Measurements from ENCODE around the gene DMRTA1. TPM values are rescaled to one million over a fixed set of nuclear protein-coding genes. Genes with fewer than 3 reads are reported as not detected.

Gene DMRTA1
- polyA plus RNA-seq, 3 donors, result not detected

- Mint-ChIP-seq H3K4me3 (no peak overlapping the region), H3K27ac (no peak overlapping the region), H3K9me3 (no peaks in the 10 kb centered on the region), H3K36me3 (no peaks in the 10 kb centered on the region), H3K4me1 (no peaks in the 10 kb centered on the region), H3K27me3 (ENCODE audit: low read depth in 3 of 3) (peaks cover 0 to 2% (median 0%) of the 10 kb centered on the region in 3 donors)
- Histone ChIP-seq H4K20me1 (ENCODE audit: insufficient read depth, low read length) (no peaks in the 10 kb centered on the region), H3K27ac (ENCODE audit: low read depth in 1 of 2, low read length in 2 of 2) (no peak overlapping the region), H2AFZ (ENCODE audit: insufficient read depth, low read depth, low read length, poor library complexity, severe bottlenecking) (no peak overlapping the region), H3K9me3 (replicated peaks in 1 of 2; ENCODE audit: control insufficient read depth in 1 of 2, insufficient read depth in 1 of 2, low read length in 2 of 2) (no peaks in the 10 kb centered on the region), H3K79me2 (ENCODE audit: insufficient read depth, low read length) (no peaks in the 10 kb centered on the region), H3K4me1 (ENCODE audit: control insufficient read depth in 1 of 2, insufficient read depth in 2 of 2, low read length in 2 of 2) (no peaks in the 10 kb centered on the region), H3K36me3 (replicated peaks in 1 of 2; ENCODE audit: control insufficient read depth in 1 of 2, insufficient read depth in 2 of 2, low read length in 2 of 2) (no peaks in the 10 kb centered on the region), H3K9ac (ENCODE audit: insufficient read depth, low read length, poor library complexity, severe bottlenecking) (no peak overlapping the region), H3K4me3 (replicated peaks in 1 of 3; ENCODE audit: low read depth in 2 of 3, low read length in 3 of 3) (no peak overlapping the region), H3K27me3 (ENCODE audit: control insufficient read depth in 2 of 2, insufficient read depth in 2 of 2, low read length in 2 of 2) (no peaks in the 10 kb centered on the region), H3K4me2 (replicated peaks; ENCODE audit: extremely low read depth, low read length, poor library complexity, severe bottlenecking) (no peak overlapping the region)
- no peak for TF ChIP-seq CTCF (IDR thresholded peaks at IDR 0.05)
- DNase-seq, result no peak
- intact Hi-C loops (cut with micrococcal nuclease), result no loop called here
- no CpG with 5 or more reads among the region's 1 CpG for WGBS (ENCODE audit: insufficient coverage)
Observed at GRCh38 chr9:22423566-22423965, 23.1 kb upstream of the DMRTA1 start.

GRCh38 chr9:22424616-22425015, 22.0 kb upstream of the DMRTA1 start:
- no peak for TF ChIP-seq CTCF (IDR thresholded peaks at IDR 0.05)
- Histone ChIP-seq H3K9me3 (replicated peaks in 1 of 2; ENCODE audit: control insufficient read depth in 1 of 2, insufficient read depth in 1 of 2, low read length in 2 of 2) (no peaks in the 10 kb centered on the region), H3K9ac (ENCODE audit: insufficient read depth, low read length, poor library complexity, severe bottlenecking) (no peak overlapping the region), H3K4me1 (ENCODE audit: control insufficient read depth in 1 of 2, insufficient read depth in 2 of 2, low read length in 2 of 2) (no peaks in the 10 kb centered on the region), H3K27me3 (ENCODE audit: control insufficient read depth in 2 of 2, insufficient read depth in 2 of 2, low read length in 2 of 2) (no peaks in the 10 kb centered on the region), H3K4me2 (replicated peaks; ENCODE audit: extremely low read depth, low read length, poor library complexity, severe bottlenecking) (no peak overlapping the region), H3K27ac (ENCODE audit: low read depth in 1 of 2, low read length in 2 of 2) (no peak overlapping the region), H3K4me3 (replicated peaks in 1 of 3; ENCODE audit: low read depth in 2 of 3, low read length in 3 of 3) (no peak overlapping the region), H4K20me1 (ENCODE audit: insufficient read depth, low read length) (no peaks in the 10 kb centered on the region), H3K36me3 (replicated peaks in 1 of 2; ENCODE audit: control insufficient read depth in 1 of 2, insufficient read depth in 2 of 2, low read length in 2 of 2) (no peaks in the 10 kb centered on the region), H3K79me2 (ENCODE audit: insufficient read depth, low read length) (no peaks in the 10 kb centered on the region), H2AFZ (ENCODE audit: insufficient read depth, low read depth, low read length, poor library complexity, severe bottlenecking) (no peak overlapping the region)
- intact Hi-C loops (cut with micrococcal nuclease), result no loop called here
- Mint-ChIP-seq H3K4me1 (no peaks in the 10 kb centered on the region), H3K27me3 (ENCODE audit: low read depth in 3 of 3) (peaks cover 0 to 2% (median 0%) of the 10 kb centered on the region in 3 donors), H3K4me3 (no peak overlapping the region), H3K36me3 (no peaks in the 10 kb centered on the region), H3K9me3 (no peaks in the 10 kb centered on the region), H3K27ac (no peak overlapping the region)
- WGBS (ENCODE audit: insufficient coverage), result no CpG with 5 or more reads among the region's 2 CpGs
- DNase-seq, result no peak
